ENCODE results near the gene LYRM4. TPM values are rescaled to one million over a fixed set of nuclear protein-coding genes. Genes with fewer than 3 reads are reported as not detected.

Gene LYRM4
- total RNA-seq = 10 to 100 TPM; 18.3 to 41.0 TPM
- polyA plus RNA-seq (ENCODE audit: insufficient read length in 2 of 2) = 10 to 100 TPM; 37.7 to 43.8 TPM
- long read RNA-seq, donor 1, full-length matches to known transcripts = 55 of 67 reads
- long read RNA-seq, donor 1, partial matches to known transcripts = 12 of 67 reads
- long read RNA-seq, donor 1, other reads (novel, unspliced or antisense) = 0 of 67 reads
- long read RNA-seq, donor 2, full-length matches to known transcripts = 19 of 19 reads
- long read RNA-seq, donor 2, partial matches to known transcripts = 0 of 19 reads
- long read RNA-seq, donor 2, other reads (novel, unspliced or antisense) = 0 of 19 reads
- long read RNA-seq, donor 3, full-length matches to known transcripts = 18 of 18 reads
- long read RNA-seq, donor 3, partial matches to known transcripts = 0 of 18 reads
- long read RNA-seq, donor 3, other reads (novel, unspliced or antisense) = 0 of 18 reads
- long read RNA-seq, donor 4, full-length matches to known transcripts = 86 of 103 reads
- long read RNA-seq, donor 4, partial matches to known transcripts = 17 of 103 reads
- long read RNA-seq, donor 4, other reads (novel, unspliced or antisense) = 0 of 103 reads

- Histone ChIP-seq H3K36me3 (ENCODE audit: control insufficient read depth, insufficient read depth, low read length) (no peaks in the 10 kb centered on the region), H3K9me3 (ENCODE audit: control insufficient read depth, insufficient read depth, low read length) (no peaks in the 10 kb centered on the region), H3K4me3 (ENCODE audit: low read depth, low read length) (peak within 1 kb of the TSS; percentile 96), H3K27me3 (ENCODE audit: control insufficient read depth, insufficient read depth, low read length) (no peaks in the 10 kb centered on the region), H3K27ac (ENCODE audit: low read depth, low read length) (peak within 1 kb of the TSS; percentile 95), H3K4me1 (ENCODE audit: control insufficient read depth, insufficient read depth, low read length) (peaks cover 7% of the 10 kb centered on the region)
- peak; percentile 83 to 97 (median 92) for DNase-seq (ENCODE audit: low read depth in 4 of 6, low spot score in 6 of 6)
- WGBS (ENCODE audit: insufficient coverage) = under 1% methylated on average over 81 of the region's 85 CpGs
Measured at GRCh38 chr6:5260661-5261544, at the start of gene LYRM4, which contains the start of gene FARS2. Gene LYRM4 (minus strand): TSS chr6:5260950. CDS start chr6:5260733, 217 bp downstream. Gene FARS2 (plus strand): TSS chr6:5261513.

DNA sequence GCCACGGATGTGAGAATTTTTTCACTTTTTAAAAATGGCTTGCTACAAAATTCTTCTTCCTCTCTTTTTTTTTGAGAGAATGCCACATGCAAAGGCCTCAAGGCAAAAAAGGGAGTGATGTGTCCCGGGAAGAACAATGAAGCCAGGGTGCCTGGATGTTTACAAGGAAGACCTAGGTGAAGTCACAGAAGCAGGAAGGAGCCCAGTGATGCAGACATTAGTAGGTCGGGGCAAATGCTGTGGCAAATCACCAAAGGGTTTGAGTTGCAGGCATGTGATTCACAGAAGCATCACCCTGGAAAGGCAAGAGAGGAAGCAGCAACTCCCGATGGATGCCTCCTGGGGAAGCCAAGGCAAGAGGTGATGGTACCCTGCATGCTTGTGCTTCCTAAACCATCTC is 47.3 kb upstream of the LYRM4 start:
- H3K4me1 ChIP-seq (ENCODE audit: control insufficient read depth, insufficient read depth, low read length) = peaks cover 8% of the 10 kb centered on the region
- H3K9me3 ChIP-seq (ENCODE audit: control insufficient read depth, insufficient read depth, low read length) = no peaks in the 10 kb centered on the region
- no peak overlapping the region for H3K4me3 ChIP-seq (ENCODE audit: low read depth, low read length)
- no peaks in the 10 kb centered on the region for H3K27me3 ChIP-seq (ENCODE audit: control insufficient read depth, insufficient read depth, low read length)
- no peak for DNase-seq (ENCODE audit: low read depth in 4 of 6, low spot score in 6 of 6)
- H3K36me3 ChIP-seq (ENCODE audit: control insufficient read depth, insufficient read depth, low read length) = no peaks in the 10 kb centered on the region
- 63% methylated on average over 2 of the region's 4 CpGs for WGBS (ENCODE audit: insufficient coverage)
- H3K27ac ChIP-seq (ENCODE audit: low read depth, low read length) = no peak overlapping the region

DNA sequence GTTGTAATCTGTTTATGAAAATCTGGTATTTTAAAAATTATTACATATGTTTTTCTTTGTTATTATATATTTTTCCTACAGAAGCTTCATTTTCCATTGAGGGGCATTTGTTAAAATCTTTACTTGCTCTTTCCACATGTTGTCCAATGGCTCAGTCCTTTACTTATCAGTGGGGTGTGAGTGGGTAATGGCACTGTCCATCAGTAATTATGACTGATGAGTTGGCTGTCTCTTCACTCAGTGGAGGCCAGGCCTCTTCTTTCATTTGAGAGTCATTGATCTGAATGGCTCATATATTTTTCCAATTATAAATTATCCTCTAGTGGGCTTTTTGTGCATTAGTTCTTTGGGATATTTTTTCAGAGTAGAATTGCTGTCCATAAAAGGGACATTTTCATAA is 46.3 kb upstream of the LYRM4 start:
- H3K4me3 ChIP-seq (ENCODE audit: low read depth, low read length) = no peak overlapping the region
- no peaks in the 10 kb centered on the region for H3K27me3 ChIP-seq (ENCODE audit: control insufficient read depth, insufficient read depth, low read length)
- no peak overlapping the region for H3K27ac ChIP-seq (ENCODE audit: low read depth, low read length)
- H3K9me3 ChIP-seq (ENCODE audit: control insufficient read depth, insufficient read depth, low read length) = no peaks in the 10 kb centered on the region
- DNase-seq (ENCODE audit: low read depth in 4 of 6, low spot score in 6 of 6) = no peak
- peaks cover 8% of the 10 kb centered on the region for H3K4me1 ChIP-seq (ENCODE audit: control insufficient read depth, insufficient read depth, low read length)
- H3K36me3 ChIP-seq (ENCODE audit: control insufficient read depth, insufficient read depth, low read length) = no peaks in the 10 kb centered on the region

DNA sequence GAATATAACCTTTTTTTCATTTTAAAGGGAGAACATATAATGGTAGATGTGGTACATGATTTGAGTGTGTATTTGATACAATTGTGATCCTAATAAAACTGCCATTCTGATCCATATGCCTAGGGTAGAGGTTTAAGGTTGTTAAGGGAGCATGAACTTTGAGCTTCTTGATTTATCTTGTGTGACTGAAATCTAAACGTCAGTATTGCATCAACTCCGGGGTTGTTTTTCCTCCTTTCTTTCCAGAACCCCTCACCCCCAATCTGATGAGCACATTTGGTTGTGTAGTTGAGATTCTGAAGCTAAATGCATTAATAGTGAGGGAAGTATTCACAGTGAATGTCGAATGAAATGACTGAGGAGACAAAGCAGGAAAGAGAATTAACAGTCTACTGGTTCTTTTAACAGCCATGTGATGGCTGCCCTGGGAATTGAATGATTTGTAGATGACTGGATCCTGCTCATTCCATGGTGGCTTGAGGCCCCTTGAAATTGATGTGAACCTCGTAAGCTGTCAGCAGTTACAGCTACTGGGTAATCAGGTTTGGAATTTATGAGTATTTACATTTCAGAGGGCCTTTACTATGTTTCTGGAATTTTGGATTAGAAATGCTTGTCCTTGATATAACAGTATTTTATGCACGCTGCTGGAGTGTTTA is 45.3 kb upstream of the LYRM4 start:
- 35% methylated on average over 2 of the region's 5 CpGs for WGBS (ENCODE audit: insufficient coverage)
- Histone ChIP-seq H3K4me1 (ENCODE audit: control insufficient read depth, insufficient read depth, low read length) (peaks cover 8% of the 10 kb centered on the region), H3K27ac (ENCODE audit: low read depth, low read length) (no peak overlapping the region), H3K27me3 (ENCODE audit: control insufficient read depth, insufficient read depth, low read length) (no peaks in the 10 kb centered on the region), H3K36me3 (ENCODE audit: control insufficient read depth, insufficient read depth, low read length) (no peaks in the 10 kb centered on the region), H3K4me3 (ENCODE audit: low read depth, low read length) (no peak overlapping the region), H3K9me3 (ENCODE audit: control insufficient read depth, insufficient read depth, low read length) (no peaks in the 10 kb centered on the region)
- peak in 1 of 6 donors; percentile 82 for DNase-seq (ENCODE audit: low read depth in 4 of 6, low spot score in 6 of 6)

DNA sequence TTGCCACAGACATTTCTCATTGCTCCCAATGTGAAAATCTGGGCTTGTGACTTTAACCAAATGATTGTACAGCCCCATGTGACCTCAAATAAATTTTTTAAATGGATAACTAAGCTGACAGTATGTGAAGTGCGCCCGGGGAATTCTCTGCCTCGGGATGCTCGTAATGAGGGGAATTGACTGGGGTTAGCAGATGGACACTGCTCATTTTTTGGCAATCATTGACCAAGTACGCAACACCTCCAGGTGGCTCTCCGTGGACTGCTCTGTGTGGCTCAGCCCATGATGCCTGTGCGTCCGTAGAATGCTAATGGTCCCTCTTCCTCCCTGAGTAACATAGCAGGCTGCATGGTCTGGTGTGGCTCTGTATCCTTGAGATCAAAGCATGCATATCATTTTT is 42.9 kb upstream of the LYRM4 start:
- H3K27ac ChIP-seq (ENCODE audit: low read depth, low read length) = no peak overlapping the region
- no peaks in the 10 kb centered on the region for H3K9me3 ChIP-seq (ENCODE audit: control insufficient read depth, insufficient read depth, low read length)
- H3K27me3 ChIP-seq (ENCODE audit: control insufficient read depth, insufficient read depth, low read length) = no peaks in the 10 kb centered on the region
- peak in 1 of 6 donors; percentile 71 for DNase-seq (ENCODE audit: low read depth in 4 of 6, low spot score in 6 of 6)
- WGBS (ENCODE audit: insufficient coverage) = 67% methylated on average over 6 of the region's 8 CpGs
- H3K36me3 ChIP-seq (ENCODE audit: control insufficient read depth, insufficient read depth, low read length) = no peaks in the 10 kb centered on the region
- H3K4me1 ChIP-seq (ENCODE audit: control insufficient read depth, insufficient read depth, low read length) = peaks cover 8% of the 10 kb centered on the region
- H3K4me3 ChIP-seq (ENCODE audit: low read depth, low read length) = no peak overlapping the region

GRCh38 chr6:5302995-5303622 is 42.4 kb upstream of the LYRM4 start:
- Histone ChIP-seq H3K4me1 (ENCODE audit: control insufficient read depth, insufficient read depth, low read length) (peaks cover 8% of the 10 kb centered on the region), H3K36me3 (ENCODE audit: control insufficient read depth, insufficient read depth, low read length) (no peaks in the 10 kb centered on the region), H3K4me3 (ENCODE audit: low read depth, low read length) (no peak overlapping the region), H3K9me3 (ENCODE audit: control insufficient read depth, insufficient read depth, low read length) (no peaks in the 10 kb centered on the region), H3K27ac (ENCODE audit: low read depth, low read length) (no peak overlapping the region), H3K27me3 (ENCODE audit: control insufficient read depth, insufficient read depth, low read length) (no peaks in the 10 kb centered on the region)
- peak in 1 of 6 donors; percentile 58 for DNase-seq (ENCODE audit: low read depth in 4 of 6, low spot score in 6 of 6)
- WGBS (ENCODE audit: insufficient coverage) = 30% methylated on average over 9 of the region's 10 CpGs

DNA sequence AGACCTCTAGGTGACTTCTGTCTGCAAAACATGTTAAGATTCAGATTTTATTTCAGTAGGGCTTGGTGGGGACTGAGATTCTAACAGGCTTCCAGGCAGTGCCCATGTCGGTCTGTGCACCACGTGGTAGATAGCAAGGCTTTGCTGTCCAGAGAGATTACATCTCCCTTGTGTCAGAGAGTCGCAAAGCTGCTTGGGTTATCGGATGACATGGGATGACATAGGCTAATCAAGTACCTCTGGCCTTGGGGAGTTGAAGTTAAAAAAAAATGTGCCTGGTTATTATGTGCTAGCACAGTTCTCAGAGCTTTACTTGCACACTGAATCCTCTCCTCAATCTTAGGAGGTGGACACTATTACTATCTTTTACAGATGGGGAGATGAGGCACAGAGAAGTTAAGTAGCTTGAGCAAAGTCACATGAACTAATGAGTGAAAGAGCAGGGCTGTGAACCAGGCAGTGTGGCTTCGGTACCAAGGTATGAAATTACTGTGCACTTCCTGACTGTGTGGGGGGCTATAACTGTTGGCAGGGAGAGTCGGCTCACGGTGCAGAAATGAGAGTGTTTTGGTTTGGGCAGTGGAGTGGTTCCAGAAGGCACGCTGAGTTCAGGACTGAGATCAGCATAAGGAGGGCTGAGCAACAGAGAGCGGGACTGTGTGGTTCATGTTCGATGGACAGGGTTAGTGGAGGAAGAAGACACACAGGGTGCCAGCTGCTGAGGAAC is 41.6 kb upstream of the LYRM4 start:
- DNase-seq (ENCODE audit: low read depth in 4 of 6, low spot score in 6 of 6) = peak in 1 of 6 donors; percentile 21
- no peaks in the 10 kb centered on the region for H3K27me3 ChIP-seq (ENCODE audit: control insufficient read depth, insufficient read depth, low read length)
- WGBS (ENCODE audit: insufficient coverage) = 68% methylated on average over 9 of the region's 10 CpGs

DNA sequence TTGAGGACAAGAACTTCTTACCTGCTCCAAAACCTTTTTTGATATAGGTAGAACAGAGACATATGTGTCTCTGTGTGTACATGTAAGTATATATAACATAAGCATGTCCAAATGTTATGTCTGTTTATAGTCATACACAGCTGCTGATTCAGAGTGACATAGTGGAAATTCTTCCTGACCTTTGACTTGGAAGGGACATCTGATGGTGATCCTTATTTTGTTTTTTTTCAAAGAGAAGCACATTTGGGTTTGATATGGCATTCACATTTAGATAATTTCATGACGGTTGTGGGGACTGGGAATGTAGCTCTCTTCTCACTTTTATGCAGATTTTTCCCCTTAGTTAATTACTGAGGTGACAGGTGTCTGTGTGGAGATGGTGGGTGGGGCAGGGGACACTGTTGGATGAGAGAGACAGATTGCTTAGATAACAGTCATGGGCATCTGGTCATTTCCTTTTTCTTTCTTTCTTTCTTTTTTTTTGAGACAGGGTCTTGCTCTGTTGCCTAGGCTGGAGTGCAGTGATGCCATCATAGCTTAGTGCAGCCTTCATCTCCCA is 39.5 kb upstream of the LYRM4 start:
- no CpG with 5 or more reads among the region's 1 CpG for WGBS (ENCODE audit: insufficient coverage)

More for the DNA sequence above, 41.6 kb upstream of the LYRM4 start:
- H3K4me1 ChIP-seq (ENCODE audit: control insufficient read depth, insufficient read depth, low read length) = peaks cover 8% of the 10 kb centered on the region
- no peaks in the 10 kb centered on the region for H3K36me3 ChIP-seq (ENCODE audit: control insufficient read depth, insufficient read depth, low read length)
- no peak overlapping the region for H3K4me3 ChIP-seq (ENCODE audit: low read depth, low read length)
- H3K9me3 ChIP-seq (ENCODE audit: control insufficient read depth, insufficient read depth, low read length) = no peaks in the 10 kb centered on the region
- no peak overlapping the region for H3K27ac ChIP-seq (ENCODE audit: low read depth, low read length)

More for the DNA sequence above, 39.5 kb upstream of the LYRM4 start:
- H3K27me3 ChIP-seq (ENCODE audit: control insufficient read depth, insufficient read depth, low read length) = no peaks in the 10 kb centered on the region
- no peak overlapping the region for H3K4me3 ChIP-seq (ENCODE audit: low read depth, low read length)
- DNase-seq (ENCODE audit: low read depth in 4 of 6, low spot score in 6 of 6) = no peak
- no peaks in the 10 kb centered on the region for H3K36me3 ChIP-seq (ENCODE audit: control insufficient read depth, insufficient read depth, low read length)
- H3K9me3 ChIP-seq (ENCODE audit: control insufficient read depth, insufficient read depth, low read length) = no peaks in the 10 kb centered on the region
- no peak overlapping the region for H3K27ac ChIP-seq (ENCODE audit: low read depth, low read length)
- H3K4me1 ChIP-seq (ENCODE audit: control insufficient read depth, insufficient read depth, low read length) = peaks cover 8% of the 10 kb centered on the region
